Esophagus muscularis mucosa (tissue), 4 donors: Measurements from ENCODE around the gene PPFIBP1. TPM values are rescaled to one million over a fixed set of nuclear protein-coding genes. Genes with fewer than 3 reads are reported as not detected.

Experiments used
- DNase-seq: peaks from one replicate; pipeline ENCODE4 v3.0.0-alpha.2; 2017; ENCODE audit errors: extremely low spot score
- H3K27ac ChIP-seq, 4 donors: fragments of 200-600 bp; sonication (generic); replicated peaks in 1 of 4; 1 replicate in 3 of 4; 2 replicates in 1 of 4; pipeline ENCODE4 v1.5.1; 2016 to 2019; ENCODE audit warnings: mild to moderate bottlenecking in 1 of 4
- H3K27me3 ChIP-seq, 4 donors: fragments of 200-600 bp; sonication (generic); one replicate each; pipeline versions ENCODE4 v1.5.1 to v1.6.0; 2016 to 2019
- H3K36me3 ChIP-seq, 4 donors: fragments of 200-600 bp; sonication (generic); one replicate each; pipeline ENCODE4 v1.5.1; 2016 to 2019
- H3K4me1 ChIP-seq, 4 donors: fragments of 200-600 bp; sonication (generic); one replicate each; pipeline ENCODE4 v1.5.1; 2016 to 2019
- H3K4me3 ChIP-seq, 4 donors: fragments of 200-600 bp; sonication (generic); 1 replicate in 2 of 4; 2 replicates in 2 of 4; pipeline ENCODE4 v1.5.1; 2016 to 2019; ENCODE audit warnings: mild to moderate bottlenecking in 4 of 4, moderate library complexity in 1 of 4
- H3K9me3 ChIP-seq, 4 donors: fragments of 200-600 bp; sonication (generic); 1 replicate in 3 of 4; 2 replicates in 1 of 4; pipeline ENCODE4 v1.5.1; 2016 to 2019
- EP300 ChIP-seq: sonication (generic); formaldehyde crosslinking; IDR thresholded peaks from one replicate; pipeline ENCODE4 v1.6.1; 2017; ENCODE audit warnings: antibody characterized with exemption
- POLR2A ChIP-seq: fragments of 450-650 bp; IDR thresholded peaks from one replicate; pipeline ENCODE4 v1.6.1; 2017; ENCODE audit warnings: antibody characterized with exemption, moderate library complexity, mild to moderate bottlenecking, low read depth
- POLR2AphosphoS5 ChIP-seq, 2 donors: sonication (generic); formaldehyde crosslinking; IDR thresholded peaks; one replicate each; pipeline ENCODE4 v1.6.1; 2017; ENCODE audit warnings: antibody characterized with exemption in 2 of 2
- WGBS: methylation state at CpG from one replicate; pipeline ENCODE4 v1.1.5; 2018; 5-methylcytosine and 5-hydroxymethylcytosine counted together
- intact Hi-C: fragments of 100-400 bp; cut with DNase I; formaldehyde crosslinking; loops from one replicate; pipeline ENCODE4 v1.15.1; 2023
- total RNA-seq, 4 donors: library from RNA; depleted of rRNA; stranded (reverse); fragments of >200 nt; gene quantifications; one replicate each; pipeline versions ENCODE4 v1.1.0 to v1.2.1, GENCODE V29; 2016
- TF ChIP-seq, protein P1 (sequence below), 3 experiments: fragments of 200-600 bp in 2 of 3; fragments of 450-650 bp in 1 of 3; sonication (generic) in 2 of 3; IDR thresholded peaks; one replicate each; pipeline ENCODE4 v1.5.1; 2017 to 2019; ENCODE audit warnings: antibody characterized with exemption in 3 of 3, mild to moderate bottlenecking in 2 of 3, moderate library complexity in 1 of 3

Gene PPFIBP1
- total RNA-seq, 4 donors from 2014 or later = 53.2 to 79.0 (median 66.5) TPM

GRCh38 chr12:27672643-27673042 lies 148.6 kb downstream of the PPFIBP1 start:
- TF ChIP-seq POLR2A (no peak), POLR2AphosphoS5 (IDR thresholded peaks at IDR 0.05) (no peak), EP300 (no peak)
- TF ChIP-seq, protein P1, sequence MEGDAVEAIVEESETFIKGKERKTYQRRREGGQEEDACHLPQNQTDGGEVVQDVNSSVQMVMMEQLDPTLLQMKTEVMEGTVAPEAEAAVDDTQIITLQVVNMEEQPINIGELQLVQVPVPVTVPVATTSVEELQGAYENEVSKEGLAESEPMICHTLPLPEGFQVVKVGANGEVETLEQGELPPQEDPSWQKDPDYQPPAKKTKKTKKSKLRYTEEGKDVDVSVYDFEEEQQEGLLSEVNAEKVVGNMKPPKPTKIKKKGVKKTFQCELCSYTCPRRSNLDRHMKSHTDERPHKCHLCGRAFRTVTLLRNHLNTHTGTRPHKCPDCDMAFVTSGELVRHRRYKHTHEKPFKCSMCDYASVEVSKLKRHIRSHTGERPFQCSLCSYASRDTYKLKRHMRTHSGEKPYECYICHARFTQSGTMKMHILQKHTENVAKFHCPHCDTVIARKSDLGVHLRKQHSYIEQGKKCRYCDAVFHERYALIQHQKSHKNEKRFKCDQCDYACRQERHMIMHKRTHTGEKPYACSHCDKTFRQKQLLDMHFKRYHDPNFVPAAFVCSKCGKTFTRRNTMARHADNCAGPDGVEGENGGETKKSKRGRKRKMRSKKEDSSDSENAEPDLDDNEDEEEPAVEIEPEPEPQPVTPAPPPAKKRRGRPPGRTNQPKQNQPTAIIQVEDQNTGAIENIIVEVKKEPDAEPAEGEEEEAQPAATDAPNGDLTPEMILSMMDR (IDR thresholded peaks at IDR 0.05) = no peak
- no peaks in the 10 kb centered on the region for H3K9me3 ChIP-seq
- 61% methylated on average over 1 of the region's 1 CpG for WGBS
- H3K27me3 ChIP-seq = no peaks in the 10 kb centered on the region
- intact Hi-C loops = no loop called here
- DNase-seq = no peak
- peak overlapping the region; percentile 24 to 40 (median 32) for H3K27ac ChIP-seq
- peaks cover 16 to 24% (median 20%) of the 10 kb centered on the region in 4 donors for H3K4me1 ChIP-seq
- no peak overlapping the region for H3K4me3 ChIP-seq
- H3K36me3 ChIP-seq = peaks cover 17 to 74% (median 29%) of the 10 kb centered on the region in 4 donors

GRCh38 chr12:27673101-27673718 lies 149.2 kb downstream of the PPFIBP1 start:
- no peak for DNase-seq
- peaks cover 16 to 24% (median 20%) of the 10 kb centered on the region in 4 donors for H3K4me1 ChIP-seq
- H3K36me3 ChIP-seq = peaks cover 11 to 74% (median 27%) of the 10 kb centered on the region in 4 donors
- TF ChIP-seq POLR2AphosphoS5 (IDR thresholded peaks at IDR 0.05) (no peak), POLR2A (no peak), EP300 (no peak)
- TF ChIP-seq, protein P1 (IDR thresholded peaks at IDR 0.05) = no peak
- intact Hi-C loops = no loop called here
- H3K27ac ChIP-seq = peak overlapping the region; percentile 24 to 40 (median 32)
- WGBS = 16% methylated on average over 3 of the region's 3 CpGs
- no peaks in the 10 kb centered on the region for H3K27me3 ChIP-seq
- no peaks in the 10 kb centered on the region for H3K9me3 ChIP-seq
- H3K4me3 ChIP-seq = no peak overlapping the region

- H3K36me3 ChIP-seq = peaks cover 17 to 73% (median 31%) of the 10 kb centered on the region in 4 donors
- no peak overlapping the region for H3K27ac ChIP-seq
- H3K4me3 ChIP-seq = no peak overlapping the region
- TF ChIP-seq, protein P1 (IDR thresholded peaks at IDR 0.05) = no peak
- TF ChIP-seq POLR2AphosphoS5 (IDR thresholded peaks at IDR 0.05) (no peak), POLR2A (no peak), EP300 (no peak)
- peaks cover 16 to 24% (median 20%) of the 10 kb centered on the region in 4 donors for H3K4me1 ChIP-seq
- 83% methylated on average over 2 of the region's 2 CpGs for WGBS
- intact Hi-C loops = no loop called here
- no peak for DNase-seq
- H3K9me3 ChIP-seq = no peaks in the 10 kb centered on the region
- H3K27me3 ChIP-seq = no peaks in the 10 kb centered on the region
Observed at GRCh38 chr12:27674989-27675388, 151.0 kb downstream of the PPFIBP1 start.

GRCh38 chr12:27680619-27681018 lies 156.6 kb downstream of the PPFIBP1 start:
- DNase-seq = no peak
- H3K27me3 ChIP-seq = no peaks in the 10 kb centered on the region
- intact Hi-C loops = no loop called here
- H3K4me3 ChIP-seq = no peak overlapping the region
- H3K27ac ChIP-seq = no peak overlapping the region
- TF ChIP-seq, protein P1 (IDR thresholded peaks at IDR 0.05) = no peak
- TF ChIP-seq POLR2A (no peak), POLR2AphosphoS5 (IDR thresholded peaks at IDR 0.05) (no peak), EP300 (no peak)
- peaks cover 35 to 99% (median 76%) of the 10 kb centered on the region in 4 donors for H3K36me3 ChIP-seq
- no peaks in the 10 kb centered on the region for H3K4me1 ChIP-seq
- no peaks in the 10 kb centered on the region for H3K9me3 ChIP-seq

- no peak overlapping the region for H3K4me3 ChIP-seq
- no peaks in the 10 kb centered on the region for H3K27me3 ChIP-seq
- H3K36me3 ChIP-seq = peaks cover 31 to 99% (median 72%) of the 10 kb centered on the region in 4 donors
- no peak overlapping the region for H3K27ac ChIP-seq
- TF ChIP-seq POLR2AphosphoS5 (IDR thresholded peaks at IDR 0.05) (no peak), POLR2A (no peak), EP300 (no peak)
- TF ChIP-seq, protein P1 (IDR thresholded peaks at IDR 0.05) = no peak
- WGBS = 91% methylated on average over 2 of the region's 2 CpGs
- H3K9me3 ChIP-seq = no peaks in the 10 kb centered on the region
- no peaks in the 10 kb centered on the region for H3K4me1 ChIP-seq
- intact Hi-C loops = no loop called here
- DNase-seq = no peak
Observed at GRCh38 chr12:27682534-27682933, 158.5 kb downstream of the PPFIBP1 start.
